Measurements from ENCODE around the gene ZNF827. TPM values are rescaled to one million over a fixed set of nuclear protein-coding genes. Genes with fewer than 3 reads are reported as not detected.

ZNF827 gene
- total and polyA plus RNA-seq, 2 of the 8 experiments (the other 6 are each of a cell fraction or from before 2014, with no cell fraction given), result 25.3 to 26.2 TPM

DNA sequence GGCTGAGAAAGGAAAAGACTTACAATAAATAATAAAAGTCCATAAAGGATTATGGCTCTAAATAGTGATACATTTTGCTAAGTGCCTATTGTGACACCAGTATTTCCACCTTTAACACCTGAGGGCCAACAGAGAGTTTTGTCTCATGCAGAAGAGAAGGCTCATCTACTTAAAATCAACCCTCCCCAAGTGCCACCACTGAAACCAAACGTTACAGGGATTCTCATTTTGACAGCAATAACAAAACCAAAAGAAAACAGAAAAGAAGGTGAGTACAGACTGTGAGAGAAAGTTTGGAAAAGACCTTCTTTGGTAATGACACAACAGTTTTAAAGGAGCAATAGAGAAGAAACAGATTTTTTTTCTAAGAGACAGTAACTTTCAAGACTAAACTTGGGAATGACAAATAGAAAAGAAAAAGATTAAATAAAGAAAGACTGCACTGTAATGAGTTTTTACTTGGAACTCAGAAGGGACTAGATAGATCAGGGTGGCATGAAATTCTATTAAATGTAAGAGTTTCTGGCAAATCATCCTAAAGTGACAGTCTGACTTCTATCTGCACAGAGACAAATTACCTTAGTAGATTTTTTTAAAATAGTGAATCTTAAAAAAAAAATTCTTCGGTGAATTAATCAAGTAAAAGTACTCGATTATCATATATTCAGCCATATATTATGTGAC lies 109.7 kb downstream of the ZNF827 start (continued):
- TF ChIP-seq GABPA (IDR thresholded peaks at IDR 0.05; ENCODE audit: borderline replicate concordance, insufficient read depth, low read length), result no peak
- no peak for TF ChIP-seq KDM4A (IDR thresholded peaks at IDR 0.05; ENCODE audit: low read depth, low read length, severe bottlenecking)
- TF ChIP-seq BCL11A (IDR thresholded peaks at IDR 0.05; ENCODE audit: low read depth in 2 of 2, low read length in 2 of 2), result no peak
- no peak for TF ChIP-seq TAF7 (optimal IDR thresholded peaks at IDR 0.05; ENCODE audit: borderline replicate concordance, low read depth, low read length)
- no peak for TF ChIP-seq EZH2 (IDR thresholded peaks at IDR 0.05; ENCODE audit: low read depth, low read length, severe bottlenecking)
- no peak for TF ChIP-seq POU5F1 (IDR thresholded peaks at IDR 0.05; ENCODE audit: low read depth, low read length)

All from H1 (cell line).